ENCODE data around the gene TOMM40L.

Gene TOMM40L

DNA sequence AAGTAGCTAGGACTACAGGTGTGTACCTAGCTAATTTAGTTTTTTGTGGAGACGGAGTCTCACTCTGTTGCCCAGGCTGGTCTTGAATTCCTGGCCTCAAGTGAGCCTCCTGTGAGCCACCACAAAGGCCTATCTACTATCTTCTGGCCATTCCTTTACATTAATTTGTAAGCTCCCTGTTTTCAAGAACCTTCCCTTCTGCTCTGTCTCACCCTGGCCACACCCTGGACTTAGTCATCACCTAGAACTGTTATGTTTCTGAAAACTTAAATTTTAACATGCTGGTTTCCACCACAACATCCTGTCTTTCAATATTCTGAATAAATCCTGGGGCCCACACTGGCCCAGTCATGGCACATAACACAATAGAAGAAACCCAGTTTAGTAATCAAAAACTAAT, 43.6 kb upstream of the TOMM40L start:
- H3K4me3 ChIP-seq (replicated peaks; ENCODE audit: low read depth, low read length), result no peak overlapping the region
- TF ChIP-seq, protein P1, sequence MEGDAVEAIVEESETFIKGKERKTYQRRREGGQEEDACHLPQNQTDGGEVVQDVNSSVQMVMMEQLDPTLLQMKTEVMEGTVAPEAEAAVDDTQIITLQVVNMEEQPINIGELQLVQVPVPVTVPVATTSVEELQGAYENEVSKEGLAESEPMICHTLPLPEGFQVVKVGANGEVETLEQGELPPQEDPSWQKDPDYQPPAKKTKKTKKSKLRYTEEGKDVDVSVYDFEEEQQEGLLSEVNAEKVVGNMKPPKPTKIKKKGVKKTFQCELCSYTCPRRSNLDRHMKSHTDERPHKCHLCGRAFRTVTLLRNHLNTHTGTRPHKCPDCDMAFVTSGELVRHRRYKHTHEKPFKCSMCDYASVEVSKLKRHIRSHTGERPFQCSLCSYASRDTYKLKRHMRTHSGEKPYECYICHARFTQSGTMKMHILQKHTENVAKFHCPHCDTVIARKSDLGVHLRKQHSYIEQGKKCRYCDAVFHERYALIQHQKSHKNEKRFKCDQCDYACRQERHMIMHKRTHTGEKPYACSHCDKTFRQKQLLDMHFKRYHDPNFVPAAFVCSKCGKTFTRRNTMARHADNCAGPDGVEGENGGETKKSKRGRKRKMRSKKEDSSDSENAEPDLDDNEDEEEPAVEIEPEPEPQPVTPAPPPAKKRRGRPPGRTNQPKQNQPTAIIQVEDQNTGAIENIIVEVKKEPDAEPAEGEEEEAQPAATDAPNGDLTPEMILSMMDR (IDR thresholded peaks at IDR 0.05; ENCODE audit: low read depth, low read length, missing control alignments), result no peak
- DNase-seq (ENCODE audit: extremely low read depth, low read depth), result no peak

DNA sequence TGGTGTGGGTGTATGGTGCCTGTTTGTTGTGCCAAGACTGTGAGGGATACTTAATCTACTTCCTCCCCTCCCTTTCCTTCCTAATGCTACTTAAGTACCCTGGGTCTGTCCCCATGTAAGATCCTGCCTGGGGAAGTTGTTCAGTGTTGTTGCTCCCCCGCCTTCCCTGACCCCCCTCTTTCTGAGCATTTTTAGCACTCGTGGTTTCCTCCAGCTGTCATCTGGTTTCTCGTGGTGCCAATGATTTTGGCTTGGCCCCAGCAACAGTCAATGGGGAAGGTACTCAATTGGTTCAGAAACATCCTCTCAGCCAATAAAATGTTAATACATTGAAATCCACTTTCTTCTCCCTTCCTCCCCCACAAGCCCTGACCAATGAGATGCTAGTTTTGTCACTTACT, 40.6 kb upstream of the TOMM40L start:
- no peak overlapping the region for H3K4me3 ChIP-seq (replicated peaks; ENCODE audit: low read depth, low read length)
- DNase-seq (ENCODE audit: extremely low read depth, low read depth), result peak; percentile 67
- TF ChIP-seq, protein P1 (IDR thresholded peaks at IDR 0.05; ENCODE audit: low read depth, low read length, missing control alignments), result no peak

DNA sequence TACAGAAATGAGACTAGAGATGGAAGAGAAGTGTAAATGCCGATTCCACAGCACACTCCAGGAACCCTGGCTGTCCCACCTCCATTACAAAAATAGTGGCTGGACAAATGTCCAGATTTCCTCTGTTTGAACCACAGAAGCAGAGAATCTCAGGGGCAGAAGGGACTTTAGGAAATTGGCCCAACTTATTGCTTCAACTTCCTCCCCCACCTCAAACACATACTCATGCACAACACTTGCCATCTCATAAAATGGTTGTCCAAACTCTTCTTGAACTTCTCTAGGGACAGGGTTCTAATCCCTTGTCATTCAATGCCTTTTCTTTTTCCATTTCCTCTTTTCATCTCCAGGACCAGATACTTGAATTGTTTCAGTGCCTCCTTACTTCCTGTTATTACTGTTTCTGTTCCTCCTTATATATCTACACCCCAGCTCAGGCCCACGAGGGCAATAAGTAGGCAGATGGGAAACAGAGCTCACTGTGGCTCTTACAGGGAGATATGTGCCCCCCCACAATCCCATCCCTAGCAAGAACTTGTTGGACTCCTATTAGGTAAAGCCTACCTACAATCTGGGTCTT, 40.0 kb upstream of the TOMM40L start:
- TF ChIP-seq, protein P1 (IDR thresholded peaks at IDR 0.05; ENCODE audit: low read depth, low read length, missing control alignments), result no peak
- H3K4me3 ChIP-seq (replicated peaks; ENCODE audit: low read depth, low read length), result no peak overlapping the region
- DNase-seq (ENCODE audit: extremely low read depth, low read depth), result no peak

DNA sequence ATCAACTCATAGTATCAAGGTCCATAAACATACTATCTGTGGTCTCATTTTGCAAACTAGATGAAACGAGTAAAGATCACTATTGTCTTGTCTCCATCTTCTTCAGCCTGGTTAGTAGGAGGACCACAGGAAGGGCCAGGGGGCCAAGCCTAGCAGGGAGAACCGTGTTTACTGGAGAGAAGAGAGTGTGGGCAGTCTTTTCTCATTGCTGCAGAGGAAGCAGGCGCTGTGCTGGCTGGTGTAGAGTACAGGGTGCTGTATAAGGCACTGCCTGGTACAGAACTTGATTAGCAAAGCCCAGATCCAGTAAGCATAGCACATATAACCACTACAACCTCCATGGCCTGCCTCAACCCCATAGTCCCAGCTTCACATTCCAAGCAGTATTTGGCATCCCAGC, 38.5 kb upstream of the TOMM40L start:
- no peak overlapping the region for H3K4me3 ChIP-seq (replicated peaks; ENCODE audit: low read depth, low read length)
- DNase-seq (ENCODE audit: extremely low read depth, low read depth), result no peak
- TF ChIP-seq, protein P1 (IDR thresholded peaks at IDR 0.05; ENCODE audit: low read depth, low read length, missing control alignments), result no peak

DNA sequence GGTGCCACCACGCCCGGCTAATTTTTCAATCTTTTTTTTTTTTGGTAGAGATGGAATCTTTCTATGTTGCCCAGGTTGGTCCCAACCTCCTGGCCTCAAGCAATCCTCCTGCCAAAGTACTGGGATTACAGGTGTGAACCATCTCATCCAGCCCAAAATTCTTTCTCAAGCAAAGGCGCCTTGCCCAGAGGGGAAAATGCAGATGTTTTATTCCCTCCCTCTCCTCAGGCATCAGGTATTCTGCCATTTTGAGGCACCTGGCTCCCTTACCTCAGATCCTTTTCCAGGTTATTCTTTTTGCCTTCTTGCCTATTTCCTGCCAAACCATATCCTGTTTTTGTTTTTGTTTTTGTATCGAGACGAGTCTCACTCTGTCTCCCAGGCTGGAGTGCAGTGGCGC, 37.5 kb upstream of the TOMM40L start:
- TF ChIP-seq, protein P1 (IDR thresholded peaks at IDR 0.05; ENCODE audit: low read depth, low read length, missing control alignments), result no peak
- no peak overlapping the region for H3K4me3 ChIP-seq (replicated peaks; ENCODE audit: low read depth, low read length)
- DNase-seq (ENCODE audit: extremely low read depth, low read depth), result no peak

DNA sequence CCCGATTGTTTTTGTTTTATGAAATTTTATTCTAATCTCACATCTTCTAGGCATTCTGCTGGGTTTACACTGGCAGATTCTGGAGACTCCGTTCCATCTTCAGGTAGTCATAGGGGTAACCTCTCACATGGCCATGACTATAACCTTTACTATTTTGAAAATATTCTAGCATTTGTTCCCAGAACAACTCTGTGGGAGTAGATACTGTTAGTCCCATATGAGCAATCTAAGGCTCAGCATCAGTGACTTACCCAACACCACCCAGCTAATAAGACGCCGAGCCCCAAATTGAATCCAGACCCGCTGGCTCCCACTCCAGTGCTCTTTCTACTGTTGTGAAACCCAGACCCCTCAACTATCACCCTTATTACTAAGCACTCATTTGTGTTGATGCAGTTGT, 36.8 kb upstream of the TOMM40L start:
- DNase-seq (ENCODE audit: extremely low read depth, low read depth), result no peak
- TF ChIP-seq, protein P1 (IDR thresholded peaks at IDR 0.05; ENCODE audit: low read depth, low read length, missing control alignments), result no peak
- no peak overlapping the region for H3K4me3 ChIP-seq (replicated peaks; ENCODE audit: low read depth, low read length)

DNA sequence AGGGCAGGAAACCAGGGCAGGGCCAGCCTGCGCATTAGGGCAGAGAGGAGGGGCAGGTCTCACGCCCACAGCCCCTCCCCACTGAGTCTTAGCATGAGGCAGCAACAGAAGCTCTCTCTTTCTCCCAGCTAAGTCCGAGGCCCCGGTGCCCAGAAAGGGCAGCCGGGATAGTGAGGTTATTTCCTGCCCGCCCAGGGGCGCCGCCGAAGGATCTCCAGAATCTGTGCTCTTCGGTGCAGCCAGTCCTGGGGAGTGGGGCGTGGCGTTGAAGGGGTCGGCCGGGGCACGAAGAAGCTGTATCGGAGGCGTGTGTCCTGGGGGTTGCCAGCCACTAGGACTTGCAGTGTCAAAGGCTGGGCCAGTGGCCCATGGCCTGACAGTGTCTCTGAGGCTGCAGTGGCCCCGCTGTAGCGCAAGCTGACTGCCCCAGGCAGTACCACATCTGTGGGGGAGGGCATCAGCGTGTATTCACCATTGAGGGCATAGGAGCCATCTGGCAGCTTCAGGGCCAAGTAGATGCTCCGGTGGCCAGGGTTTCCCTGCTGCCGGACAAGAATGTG, 34.8 kb upstream of the TOMM40L start:
- TF ChIP-seq, protein P1 (IDR thresholded peaks at IDR 0.05; ENCODE audit: low read depth, low read length, missing control alignments), result no peak
- no peak for DNase-seq (ENCODE audit: extremely low read depth, low read depth)

More for the DNA sequence above, 34.8 kb upstream of the TOMM40L start:
- no peak overlapping the region for H3K4me3 ChIP-seq (replicated peaks; ENCODE audit: low read depth, low read length)
